SK-N-SH treated with all-trans-retinoic acid at 6 μM for 48 hours (cell line): ENCODE measurements around the gene PCBP3.
"Not testable (repeated sequence)": the region's sequence is repeated elsewhere in the genome, so short reads cannot be mapped to it uniquely, and the experiment has no call there.

Source experiments
- ATAC-seq: fragments of 200-7000 bp; cut with Tn5 transposase; 3 replicates; pipeline ENCODE4 v1.9.1; 2020; ENCODE audit warnings: mild to moderate bottlenecking, moderate library complexity
- ARNTL ChIP-seq: fragments of 450-650 bp; formaldehyde crosslinking; IDR thresholded peaks from 2 replicates; pipeline ENCODE4 v1.5.0; 2020; ENCODE audit warnings: low read depth, mild to moderate bottlenecking, moderate library complexity, borderline replicate concordance
- BACH2 ChIP-seq: fragments of 250-450 bp; sonication (Bioruptor Pico); IDR thresholded peaks from 2 replicates; pipeline ENCODE4 v1.9.0; 2021; ENCODE audit warnings: mild to moderate bottlenecking, borderline replicate concordance
- CSDC2 ChIP-seq: fragments of 250-450 bp; sonication (Bioruptor Pico); IDR thresholded peaks from 2 replicates; pipeline ENCODE4 v1.5.0; 2020; ENCODE audit warnings: mild to moderate bottlenecking, moderate library complexity
- GLIS3 ChIP-seq: fragments of 250-450 bp; sonication (Bioruptor Pico); IDR thresholded peaks from 2 replicates; pipeline ENCODE4 v1.5.0; 2020; ENCODE audit warnings: mild to moderate bottlenecking, moderate library complexity
- ISL1 ChIP-seq: fragments of 250-450 bp; sonication (Bioruptor Pico); IDR thresholded peaks from 2 replicates; pipeline ENCODE4 v2.1.2; 2022; ENCODE audit warnings: mild to moderate bottlenecking, moderate library complexity
- OSR1 ChIP-seq: fragments of 250-450 bp; sonication (Bioruptor Pico); IDR thresholded peaks from 2 replicates; pipeline ENCODE4 v1.8.0; 2022; ENCODE audit warnings: moderate library complexity, mild to moderate bottlenecking, inconsistent platforms
- PPARA ChIP-seq: fragments of 250-450 bp; sonication (Bioruptor Pico); IDR thresholded peaks from 2 replicates; pipeline ENCODE4 v1.5.0; 2020; ENCODE audit warnings: mild to moderate bottlenecking, borderline replicate concordance
- RARB ChIP-seq: fragments of 250-450 bp; sonication (Bioruptor Pico); IDR thresholded peaks from 2 replicates; pipeline ENCODE4 v1.8.0; 2021; ENCODE audit warnings: mild to moderate bottlenecking, moderate library complexity
- SNAI2 ChIP-seq: fragments of 250-450 bp; sonication (Bioruptor Pico); IDR thresholded peaks from 2 replicates; pipeline ENCODE4 v1.5.0; 2020; ENCODE audit warnings: mild to moderate bottlenecking, moderate library complexity
- TCF4 ChIP-seq: fragments of 250-450 bp; sonication (Bioruptor Pico); IDR thresholded peaks from 2 replicates; pipeline ENCODE4 v1.8.0; 2021; ENCODE audit warnings: mild to moderate bottlenecking, moderate library complexity, borderline replicate concordance
- TOX ChIP-seq: fragments of 250-450 bp; sonication (Bioruptor Pico); IDR thresholded peaks from 2 replicates; pipeline ENCODE4 v1.8.0; 2021; ENCODE audit warnings: mild to moderate bottlenecking, moderate library complexity, borderline replicate concordance
- ZC3H10 ChIP-seq: fragments of 250-450 bp; sonication (Bioruptor Pico); IDR thresholded peaks from 2 replicates; pipeline ENCODE4 v1.5.1; 2021; ENCODE audit warnings: mild to moderate bottlenecking, moderate library complexity
- ZFP3 ChIP-seq: fragments of 250-450 bp; sonication (Bioruptor Pico); IDR thresholded peaks from 2 replicates; pipeline ENCODE4 v1.5.0; 2020; ENCODE audit warnings: mild to moderate bottlenecking, moderate library complexity
- ZFP30 ChIP-seq: fragments of 450-650 bp; formaldehyde crosslinking; IDR thresholded peaks from 2 replicates; pipeline ENCODE4 v1.5.0; 2022; ENCODE audit warnings: mild to moderate bottlenecking, moderate library complexity
- ZNF565 ChIP-seq: fragments of 450-650 bp; formaldehyde crosslinking; conservative IDR thresholded peaks from 2 replicates; pipeline ENCODE4 v1.5.0; 2020; ENCODE audit warnings: low read depth, mild to moderate bottlenecking, moderate library complexity
- ZNF70 ChIP-seq: fragments of 450-650 bp; formaldehyde crosslinking; IDR thresholded peaks from 2 replicates; pipeline ENCODE4 v1.5.0; 2020; ENCODE audit warnings: mild to moderate bottlenecking, moderate library complexity
- ZNF8 ChIP-seq: fragments of 450-650 bp; formaldehyde crosslinking; IDR thresholded peaks from 2 replicates; pipeline ENCODE4 v1.5.0; 2020; ENCODE audit warnings: mild to moderate bottlenecking, moderate library complexity
- TF ChIP-seq, protein P1 (sequence below): fragments of 250-450 bp; sonication (Bioruptor Pico); IDR thresholded peaks from 2 replicates; pipeline ENCODE4 v1.5.1; 2020; ENCODE audit warnings: low read depth, mild to moderate bottlenecking, moderate library complexity
- TF ChIP-seq, protein P2 (sequence below): fragments of 250-450 bp; sonication (Bioruptor Pico); IDR thresholded peaks from 2 replicates; pipeline ENCODE4 v1.8.0; 2021; ENCODE audit warnings: low read depth, mild to moderate bottlenecking, moderate library complexity, borderline replicate concordance
- TF ChIP-seq, protein P3 (sequence below): fragments of 250-450 bp; sonication (Bioruptor Pico); IDR thresholded peaks from 2 replicates; pipeline ENCODE4 v1.5.0; 2020; ENCODE audit warnings: mild to moderate bottlenecking, moderate library complexity
- TF ChIP-seq, protein P4 (sequence below): fragments of 250-450 bp; sonication (Bioruptor Pico); IDR thresholded peaks from 2 replicates; pipeline ENCODE4 v1.5.1; 2021; ENCODE audit warnings: mild to moderate bottlenecking, moderate library complexity

Gene PCBP3

DNA sequence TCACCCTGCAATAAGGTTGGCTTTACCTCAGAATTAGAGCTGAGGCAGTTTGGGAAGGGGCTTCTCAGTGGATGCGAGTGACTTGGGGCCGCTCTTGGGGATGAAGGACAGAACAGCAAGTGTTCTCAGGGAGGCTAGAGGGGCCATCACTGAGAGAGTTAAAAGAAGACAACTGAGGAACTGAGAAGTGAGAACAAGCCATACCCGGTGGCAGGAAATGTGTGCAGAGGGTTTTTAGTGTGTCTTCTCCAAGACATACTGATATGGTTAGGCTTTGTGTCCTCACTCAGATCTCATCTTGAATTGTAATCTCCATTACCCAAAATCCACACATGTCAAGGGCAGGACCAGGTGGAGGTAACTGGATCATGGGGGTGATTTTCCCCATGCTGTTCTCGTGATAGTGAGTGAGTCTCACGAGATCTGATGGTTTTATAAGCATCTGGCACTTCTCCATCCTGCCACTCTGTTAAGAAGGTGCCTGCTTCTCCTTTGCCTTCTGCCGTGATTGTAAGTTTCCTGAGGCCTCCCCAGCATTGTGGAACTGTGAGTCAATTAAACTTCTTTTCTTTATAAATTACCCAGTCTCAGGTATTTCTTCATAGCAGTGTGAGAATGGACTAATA is 75.8 kb downstream of the PCBP3 start:
- no peak for ATAC-seq

DNA sequence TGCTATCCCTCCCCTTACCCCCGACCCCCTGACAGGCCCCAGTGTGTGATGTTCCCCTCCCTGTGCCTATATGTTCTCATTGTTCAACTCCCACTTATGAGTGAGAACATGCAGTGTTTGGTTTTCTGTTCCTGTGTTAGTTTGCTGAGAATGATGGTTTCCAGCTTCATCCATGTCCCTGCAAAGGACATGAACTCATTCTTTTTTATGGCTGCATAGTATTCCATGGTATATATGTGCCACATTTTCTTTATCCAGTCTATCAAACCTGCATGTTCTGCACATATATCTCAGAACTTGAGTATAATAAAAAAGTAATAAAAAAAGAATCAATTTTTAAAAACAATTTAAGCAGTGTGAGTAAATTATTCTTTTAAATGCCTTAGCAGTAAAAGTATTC is 76.7 kb downstream of the PCBP3 start:
- not testable (repeated sequence) for ATAC-seq

More for the DNA sequence above, 75.8 kb downstream of the PCBP3 start:
- TF ChIP-seq GLIS3 (CRISPR knock-in tag) (no peak), RARB (no peak), ZFP3 (no peak), ZNF8 (CRISPR knock-in tag) (no peak), ISL1 (no peak), TCF4 (CRISPR knock-in tag) (no peak), ZFP30 (CRISPR knock-in tag) (no peak), SNAI2 (no peak), BACH2 (CRISPR knock-in tag) (no peak), OSR1 (CRISPR knock-in tag) (no peak), ZNF565 (CRISPR knock-in tag) (no peak)
- TF ChIP-seq, protein P1, sequence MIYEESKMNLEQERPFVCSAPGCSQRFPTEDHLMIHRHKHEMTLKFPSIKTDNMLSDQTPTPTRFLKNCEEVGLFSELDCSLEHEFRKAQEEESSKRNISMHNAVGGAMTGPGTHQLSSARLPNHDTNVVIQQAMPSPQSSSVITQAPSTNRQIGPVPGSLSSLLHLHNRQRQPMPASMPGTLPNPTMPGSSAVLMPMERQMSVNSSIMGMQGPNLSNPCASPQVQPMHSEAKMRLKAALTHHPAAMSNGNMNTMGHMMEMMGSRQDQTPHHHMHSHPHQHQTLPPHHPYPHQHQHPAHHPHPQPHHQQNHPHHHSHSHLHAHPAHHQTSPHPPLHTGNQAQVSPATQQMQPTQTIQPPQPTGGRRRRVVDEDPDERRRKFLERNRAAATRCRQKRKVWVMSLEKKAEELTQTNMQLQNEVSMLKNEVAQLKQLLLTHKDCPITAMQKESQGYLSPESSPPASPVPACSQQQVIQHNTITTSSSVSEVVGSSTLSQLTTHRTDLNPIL (CRISPR knock-in tag), result no peak
- TF ChIP-seq, protein P2, sequence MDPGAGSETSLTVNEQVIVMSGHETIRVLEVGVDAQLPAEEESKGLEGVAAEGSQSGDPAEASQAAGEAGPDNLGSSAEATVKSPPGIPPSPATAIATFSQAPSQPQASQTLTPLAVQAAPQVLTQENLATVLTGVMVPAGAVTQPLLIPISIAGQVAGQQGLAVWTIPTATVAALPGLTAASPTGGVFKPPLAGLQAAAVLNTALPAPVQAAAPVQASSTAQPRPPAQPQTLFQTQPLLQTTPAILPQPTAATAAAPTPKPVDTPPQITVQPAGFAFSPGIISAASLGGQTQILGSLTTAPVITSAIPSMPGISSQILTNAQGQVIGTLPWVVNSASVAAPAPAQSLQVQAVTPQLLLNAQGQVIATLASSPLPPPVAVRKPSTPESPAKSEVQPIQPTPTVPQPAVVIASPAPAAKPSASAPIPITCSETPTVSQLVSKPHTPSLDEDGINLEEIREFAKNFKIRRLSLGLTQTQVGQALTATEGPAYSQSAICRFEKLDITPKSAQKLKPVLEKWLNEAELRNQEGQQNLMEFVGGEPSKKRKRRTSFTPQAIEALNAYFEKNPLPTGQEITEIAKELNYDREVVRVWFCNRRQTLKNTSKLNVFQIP (CRISPR knock-in tag), result no peak

DNA sequence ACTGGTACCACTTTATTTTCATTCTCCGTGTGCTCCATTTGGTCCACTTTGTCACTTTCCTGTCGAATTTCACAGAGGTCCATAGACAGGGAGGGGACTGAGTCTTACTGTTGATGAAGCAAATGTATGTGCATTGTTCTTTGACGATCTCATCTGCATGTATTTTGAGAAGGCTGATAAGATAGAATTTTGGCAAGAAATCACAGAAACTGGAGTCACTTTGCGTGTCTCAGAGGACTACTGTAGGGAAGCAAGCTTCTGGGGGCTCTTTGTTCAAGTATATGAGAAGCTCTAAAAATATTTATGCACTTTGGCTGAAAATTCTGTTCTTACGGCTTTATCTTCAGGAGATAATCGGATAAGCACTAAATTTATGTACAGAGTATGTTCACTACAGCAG is 78.1 kb downstream of the PCBP3 start:
- ATAC-seq, result no peak
- no peak for TF ChIP-seq TOX (CRISPR knock-in tag)
- TF ChIP-seq, protein P1 (CRISPR knock-in tag), result no peak
- TF ChIP-seq ZNF8 (CRISPR knock-in tag), result no peak
- TF ChIP-seq ISL1, result peak; percentile 39; the same call in 1 of the 2 replicates

DNA sequence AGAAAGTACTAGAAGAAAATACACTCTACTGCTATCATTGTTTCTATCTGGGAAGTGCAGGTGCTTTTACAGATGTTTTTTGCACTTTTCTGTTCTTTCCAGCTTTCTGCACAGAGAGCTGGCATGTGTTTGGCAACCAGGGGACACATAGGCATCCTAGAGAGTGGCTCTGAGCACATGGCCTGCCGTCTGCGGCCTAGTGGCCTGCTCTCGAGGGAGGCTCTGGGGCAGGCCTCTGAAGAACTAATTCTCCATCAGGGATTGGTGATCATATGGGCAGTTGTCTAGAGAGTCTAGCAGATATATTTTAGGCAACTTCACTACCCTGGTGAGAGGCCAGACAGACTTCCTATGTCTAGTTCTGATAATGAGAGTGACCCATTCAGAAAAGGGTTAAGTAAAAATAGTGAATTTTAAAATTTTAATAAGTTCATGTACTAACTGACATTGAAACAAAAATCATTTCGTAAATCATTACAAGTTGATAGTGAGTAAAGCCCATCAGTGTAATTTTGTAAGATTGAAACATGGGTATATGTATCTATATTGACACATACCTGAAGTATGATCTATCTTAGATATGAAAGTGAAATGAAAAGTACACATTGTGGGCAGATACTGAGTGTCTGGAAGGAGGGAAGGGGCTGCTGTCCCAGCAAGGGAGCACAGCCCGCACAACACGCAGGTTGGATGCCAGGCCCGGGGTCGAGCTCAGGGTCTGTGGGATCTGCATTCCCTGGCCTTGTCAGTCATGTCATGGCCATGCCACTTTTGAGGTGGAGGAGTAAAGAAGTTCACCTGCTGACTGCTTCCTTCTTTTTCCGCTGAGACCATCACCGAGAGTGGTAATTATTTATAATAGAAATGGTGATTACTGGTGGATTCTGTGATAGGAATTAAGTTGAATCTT is 79.8 kb downstream of the PCBP3 start:
- no peak for TF ChIP-seq ZFP30 (CRISPR knock-in tag)
- no peak for TF ChIP-seq OSR1 (CRISPR knock-in tag)
- TF ChIP-seq ZNF70 (CRISPR knock-in tag), result no peak
- TF ChIP-seq PPARA (CRISPR knock-in tag), result no peak
- TF ChIP-seq SNAI2, result no peak
- TF ChIP-seq, protein P3, sequence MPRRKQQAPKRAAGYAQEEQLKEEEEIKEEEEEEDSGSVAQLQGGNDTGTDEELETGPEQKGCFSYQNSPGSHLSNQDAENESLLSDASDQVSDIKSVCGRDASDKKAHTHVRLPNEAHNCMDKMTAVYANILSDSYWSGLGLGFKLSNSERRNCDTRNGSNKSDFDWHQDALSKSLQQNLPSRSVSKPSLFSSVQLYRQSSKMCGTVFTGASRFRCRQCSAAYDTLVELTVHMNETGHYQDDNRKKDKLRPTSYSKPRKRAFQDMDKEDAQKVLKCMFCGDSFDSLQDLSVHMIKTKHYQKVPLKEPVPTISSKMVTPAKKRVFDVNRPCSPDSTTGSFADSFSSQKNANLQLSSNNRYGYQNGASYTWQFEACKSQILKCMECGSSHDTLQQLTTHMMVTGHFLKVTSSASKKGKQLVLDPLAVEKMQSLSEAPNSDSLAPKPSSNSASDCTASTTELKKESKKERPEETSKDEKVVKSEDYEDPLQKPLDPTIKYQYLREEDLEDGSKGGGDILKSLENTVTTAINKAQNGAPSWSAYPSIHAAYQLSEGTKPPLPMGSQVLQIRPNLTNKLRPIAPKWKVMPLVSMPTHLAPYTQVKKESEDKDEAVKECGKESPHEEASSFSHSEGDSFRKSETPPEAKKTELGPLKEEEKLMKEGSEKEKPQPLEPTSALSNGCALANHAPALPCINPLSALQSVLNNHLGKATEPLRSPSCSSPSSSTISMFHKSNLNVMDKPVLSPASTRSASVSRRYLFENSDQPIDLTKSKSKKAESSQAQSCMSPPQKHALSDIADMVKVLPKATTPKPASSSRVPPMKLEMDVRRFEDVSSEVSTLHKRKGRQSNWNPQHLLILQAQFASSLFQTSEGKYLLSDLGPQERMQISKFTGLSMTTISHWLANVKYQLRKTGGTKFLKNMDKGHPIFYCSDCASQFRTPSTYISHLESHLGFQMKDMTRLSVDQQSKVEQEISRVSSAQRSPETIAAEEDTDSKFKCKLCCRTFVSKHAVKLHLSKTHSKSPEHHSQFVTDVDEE, result no peak
- no peak for TF ChIP-seq ZC3H10 (CRISPR knock-in tag)
- TF ChIP-seq CSDC2 (CRISPR knock-in tag), result no peak
- TF ChIP-seq, protein P4, sequence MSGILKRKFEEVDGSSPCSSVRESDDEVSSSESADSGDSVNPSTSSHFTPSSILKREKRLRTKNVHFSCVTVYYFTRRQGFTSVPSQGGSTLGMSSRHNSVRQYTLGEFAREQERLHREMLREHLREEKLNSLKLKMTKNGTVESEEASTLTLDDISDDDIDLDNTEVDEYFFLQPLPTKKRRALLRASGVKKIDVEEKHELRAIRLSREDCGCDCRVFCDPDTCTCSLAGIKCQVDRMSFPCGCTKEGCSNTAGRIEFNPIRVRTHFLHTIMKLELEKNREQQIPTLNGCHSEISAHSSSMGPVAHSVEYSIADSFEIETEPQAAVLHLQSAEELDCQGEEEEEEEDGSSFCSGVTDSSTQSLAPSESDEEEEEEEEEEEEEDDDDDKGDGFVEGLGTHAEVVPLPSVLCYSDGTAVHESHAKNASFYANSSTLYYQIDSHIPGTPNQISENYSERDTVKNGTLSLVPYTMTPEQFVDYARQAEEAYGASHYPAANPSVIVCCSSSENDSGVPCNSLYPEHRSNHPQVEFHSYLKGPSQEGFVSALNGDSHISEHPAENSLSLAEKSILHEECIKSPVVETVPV (CRISPR knock-in tag), result no peak
- TF ChIP-seq ARNTL (CRISPR knock-in tag), result no peak
- TF ChIP-seq BACH2 (CRISPR knock-in tag), result no peak
- TF ChIP-seq ISL1, result no peak
- no peak for TF ChIP-seq ZFP3
- TF ChIP-seq, protein P1 (CRISPR knock-in tag), result no peak
- no peak for ATAC-seq
